Measurements from ENCODE around the gene CNKSR2. TPM values are rescaled to one million over a fixed set of nuclear protein-coding genes. Genes with fewer than 3 reads are reported as not detected.

Gene CNKSR2
- total and polyA plus RNA-seq, 2 of the 13 experiments (the other 11 are each of a cell fraction or from before 2014, with no cell fraction given): not detected

DNA sequence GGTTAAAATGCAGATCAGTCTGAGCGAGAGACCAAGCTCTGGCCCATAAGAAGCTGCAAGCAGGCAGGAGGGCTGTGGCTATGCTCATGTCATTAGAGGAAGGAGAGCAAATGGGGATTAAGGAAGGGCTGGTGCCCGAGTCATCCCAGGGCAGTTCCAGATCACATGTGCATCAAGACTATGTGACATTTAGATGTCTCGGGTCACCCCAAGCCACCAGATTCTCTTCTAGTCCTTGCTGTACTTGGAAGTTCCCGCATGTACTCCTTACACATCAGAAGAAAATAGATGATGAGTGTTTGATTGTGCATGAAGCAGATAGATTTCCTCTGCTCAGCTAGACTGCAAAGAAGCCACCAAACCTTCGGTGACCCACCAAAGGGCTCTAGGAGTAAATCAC, 326.1 kb downstream of the CNKSR2 start (continued):
- TF ChIP-seq, protein P1, sequence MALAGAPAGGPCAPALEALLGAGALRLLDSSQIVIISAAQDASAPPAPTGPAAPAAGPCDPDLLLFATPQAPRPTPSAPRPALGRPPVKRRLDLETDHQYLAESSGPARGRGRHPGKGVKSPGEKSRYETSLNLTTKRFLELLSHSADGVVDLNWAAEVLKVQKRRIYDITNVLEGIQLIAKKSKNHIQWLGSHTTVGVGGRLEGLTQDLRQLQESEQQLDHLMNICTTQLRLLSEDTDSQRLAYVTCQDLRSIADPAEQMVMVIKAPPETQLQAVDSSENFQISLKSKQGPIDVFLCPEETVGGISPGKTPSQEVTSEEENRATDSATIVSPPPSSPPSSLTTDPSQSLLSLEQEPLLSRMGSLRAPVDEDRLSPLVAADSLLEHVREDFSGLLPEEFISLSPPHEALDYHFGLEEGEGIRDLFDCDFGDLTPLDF (CRISPR knock-in tag; IDR thresholded peaks at IDR 0.05): no peak
- TF ChIP-seq ZNF547 (CRISPR knock-in tag; IDR thresholded peaks at IDR 0.05): no peak
- TF ChIP-seq HMG20A (CRISPR knock-in tag; IDR thresholded peaks at IDR 0.05; ENCODE audit: borderline replicate concordance): no peak
- TF ChIP-seq PHB2 (IDR thresholded peaks at IDR 0.05; ENCODE audit: partially characterized antibody): no peak
- no peak for TF ChIP-seq FOXK1 (CRISPR knock-in tag; IDR thresholded peaks at IDR 0.05; ENCODE audit: borderline replicate concordance, low read depth)
- TF ChIP-seq TCF12 (IDR thresholded peaks at IDR 0.05): no peak
- TF ChIP-seq TCF12 (CRISPR knock-in tag; IDR thresholded peaks at IDR 0.05): no peak
- no peak for TF ChIP-seq ZNF224 (CRISPR knock-in tag; IDR thresholded peaks at IDR 0.05)
- TF ChIP-seq, protein P2, sequence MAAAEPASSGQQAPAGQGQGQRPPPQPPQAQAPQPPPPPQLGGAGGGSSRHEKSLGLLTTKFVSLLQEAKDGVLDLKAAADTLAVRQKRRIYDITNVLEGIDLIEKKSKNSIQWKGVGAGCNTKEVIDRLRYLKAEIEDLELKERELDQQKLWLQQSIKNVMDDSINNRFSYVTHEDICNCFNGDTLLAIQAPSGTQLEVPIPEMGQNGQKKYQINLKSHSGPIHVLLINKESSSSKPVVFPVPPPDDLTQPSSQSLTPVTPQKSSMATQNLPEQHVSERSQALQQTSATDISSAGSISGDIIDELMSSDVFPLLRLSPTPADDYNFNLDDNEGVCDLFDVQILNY (CRISPR knock-in tag; conservative IDR thresholded peaks at IDR 0.05): no peak
- no peak for TF ChIP-seq ZNF430 (CRISPR knock-in tag; IDR thresholded peaks at IDR 0.05)
- TF ChIP-seq ZNF557 (CRISPR knock-in tag; IDR thresholded peaks at IDR 0.05): no peak

DNA sequence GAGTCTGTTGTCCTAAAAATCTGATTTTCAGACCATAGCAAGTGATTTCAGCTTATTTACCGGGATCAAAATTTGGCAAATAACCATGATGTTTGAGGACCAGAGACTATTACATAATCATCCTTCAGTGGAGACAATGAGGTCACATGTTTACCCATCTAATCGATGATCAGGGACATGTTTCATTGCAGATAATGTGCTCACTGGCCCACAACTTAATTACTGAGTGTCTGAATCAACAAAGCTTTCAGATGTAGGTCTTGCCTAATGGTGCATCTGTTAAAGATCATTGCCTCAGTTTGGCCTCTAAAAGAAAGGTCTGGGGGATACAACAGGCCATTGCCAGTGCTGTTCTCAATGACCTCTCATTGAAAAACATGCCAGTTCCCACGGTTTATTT, 326.7 kb downstream of the CNKSR2 start:
- Histone ChIP-seq H3K36me3 (replicated peaks in 1 of 2; ENCODE audit: control insufficient read depth in 1 of 2, insufficient read depth in 2 of 2, low read length in 2 of 2) (no peaks in the 10 kb centered on the region), H3K4me2 (ENCODE audit: low read depth, low read length) (no peak overlapping the region), H3K27me3 (ENCODE audit: control insufficient read depth in 1 of 2, insufficient read depth in 2 of 2, low read length in 2 of 2) (no peaks in the 10 kb centered on the region), H4K20me1 (ENCODE audit: insufficient read depth, low read length) (no peaks in the 10 kb centered on the region), H3K27ac (ENCODE audit: extremely low read length, insufficient read depth, low read length) (no peak overlapping the region), H3K79me2 (ENCODE audit: insufficient read depth, low read length) (no peaks in the 10 kb centered on the region), H3K4me1 (ENCODE audit: insufficient read depth, low read length) (peaks cover 7% of the 10 kb centered on the region; the same call in 1 of the 2 replicates), H3K9ac (ENCODE audit: insufficient read depth, low read depth, low read length) (no peak overlapping the region), H3K4me3 (replicated peaks in 1 of 3; ENCODE audit: insufficient read depth in 1 of 3, low read depth in 2 of 3, low read length in 3 of 3) (no peak overlapping the region), H3K9me3 (ENCODE audit: low read length) (no peaks in the 10 kb centered on the region), H2AFZ (ENCODE audit: low read length) (no peak overlapping the region)
- intact Hi-C loops (cut with micrococcal nuclease; ENCODE audit: unreplicated experiment) (loop anchor here (10.0 kb wide), 1 partner anchor 86 kb away; no protein-coding TSS in a partner anchor), in situ Hi-C loops (cut with HindIII; ENCODE audit: extremely low pct_ligation_motif_present, low pct_unique_long_range_greater_than_20kb) (no loop called here)
- WGBS (ENCODE audit: low lambda C conversion rate): 0% methylated on average over 1 of the region's 3 CpGs
- FAIRE-seq (no peak), ATAC-seq (peak; percentile 41), DNase-seq (ENCODE audit: low spot score) (peak; percentile 18)
- no TSS peak for BruUV-seq (replicated peaks)
- CTCF ChIA-PET (ENCODE audit: low intra/inter-chr PET ratio, low total read pairs): no interaction called here
- POLR2A ChIA-PET: no interaction called here
- TF ChIP-seq, protein P3, sequence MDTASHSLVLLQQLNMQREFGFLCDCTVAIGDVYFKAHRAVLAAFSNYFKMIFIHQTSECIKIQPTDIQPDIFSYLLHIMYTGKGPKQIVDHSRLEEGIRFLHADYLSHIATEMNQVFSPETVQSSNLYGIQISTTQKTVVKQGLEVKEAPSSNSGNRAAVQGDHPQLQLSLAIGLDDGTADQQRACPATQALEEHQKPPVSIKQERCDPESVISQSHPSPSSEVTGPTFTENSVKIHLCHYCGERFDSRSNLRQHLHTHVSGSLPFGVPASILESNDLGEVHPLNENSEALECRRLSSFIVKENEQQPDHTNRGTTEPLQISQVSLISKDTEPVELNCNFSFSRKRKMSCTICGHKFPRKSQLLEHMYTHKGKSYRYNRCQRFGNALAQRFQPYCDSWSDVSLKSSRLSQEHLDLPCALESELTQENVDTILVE (CRISPR knock-in tag; IDR thresholded peaks at IDR 0.05): no peak
- TF ChIP-seq, protein P4, sequence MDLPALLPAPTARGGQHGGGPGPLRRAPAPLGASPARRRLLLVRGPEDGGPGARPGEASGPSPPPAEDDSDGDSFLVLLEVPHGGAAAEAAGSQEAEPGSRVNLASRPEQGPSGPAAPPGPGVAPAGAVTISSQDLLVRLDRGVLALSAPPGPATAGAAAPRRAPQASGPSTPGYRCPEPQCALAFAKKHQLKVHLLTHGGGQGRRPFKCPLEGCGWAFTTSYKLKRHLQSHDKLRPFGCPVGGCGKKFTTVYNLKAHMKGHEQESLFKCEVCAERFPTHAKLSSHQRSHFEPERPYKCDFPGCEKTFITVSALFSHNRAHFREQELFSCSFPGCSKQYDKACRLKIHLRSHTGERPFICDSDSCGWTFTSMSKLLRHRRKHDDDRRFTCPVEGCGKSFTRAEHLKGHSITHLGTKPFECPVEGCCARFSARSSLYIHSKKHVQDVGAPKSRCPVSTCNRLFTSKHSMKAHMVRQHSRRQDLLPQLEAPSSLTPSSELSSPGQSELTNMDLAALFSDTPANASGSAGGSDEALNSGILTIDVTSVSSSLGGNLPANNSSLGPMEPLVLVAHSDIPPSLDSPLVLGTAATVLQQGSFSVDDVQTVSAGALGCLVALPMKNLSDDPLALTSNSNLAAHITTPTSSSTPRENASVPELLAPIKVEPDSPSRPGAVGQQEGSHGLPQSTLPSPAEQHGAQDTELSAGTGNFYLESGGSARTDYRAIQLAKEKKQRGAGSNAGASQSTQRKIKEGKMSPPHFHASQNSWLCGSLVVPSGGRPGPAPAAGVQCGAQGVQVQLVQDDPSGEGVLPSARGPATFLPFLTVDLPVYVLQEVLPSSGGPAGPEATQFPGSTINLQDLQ (CRISPR knock-in tag; IDR thresholded peaks at IDR 0.05): no peak
- TF ChIP-seq NR2F1 (CRISPR knock-in tag; IDR thresholded peaks at IDR 0.05): no peak
- TF ChIP-seq, protein P5, sequence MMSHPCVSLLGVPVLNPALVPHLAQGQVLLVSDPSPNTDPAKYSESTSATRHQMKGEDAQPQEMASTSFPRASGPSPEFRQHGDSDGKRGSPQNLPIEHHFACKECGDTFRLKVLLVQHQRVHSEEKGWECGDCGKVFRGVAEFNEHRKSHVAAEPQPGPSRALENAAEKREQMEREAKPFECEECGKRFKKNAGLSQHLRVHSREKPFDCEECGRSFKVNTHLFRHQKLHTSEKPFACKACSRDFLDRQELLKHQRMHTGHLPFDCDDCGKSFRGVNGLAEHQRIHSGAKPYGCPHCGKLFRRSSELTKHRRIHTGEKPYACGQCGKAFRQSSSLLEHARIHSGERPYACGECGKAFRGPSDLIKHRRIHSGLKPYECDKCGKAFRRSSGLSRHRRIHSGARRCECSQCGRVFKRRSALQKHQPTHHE (CRISPR knock-in tag; IDR thresholded peaks at IDR 0.05; ENCODE audit: borderline replicate concordance): no peak
- TF ChIP-seq, protein P2 (CRISPR knock-in tag; conservative IDR thresholded peaks at IDR 0.05): no peak
- no peak for TF ChIP-seq ZNF484 (CRISPR knock-in tag; IDR thresholded peaks at IDR 0.05; ENCODE audit: borderline replicate concordance, low read depth)

All from HepG2 (cell line).